Trophoblast cell (in vitro differentiated cells and primary cell): Measurements from ENCODE around the gene PARD3B.

ENCODE experiments used
- DNase-seq, 2 donors: peaks; one replicate each; pipeline ENCODE4 v3.0.0-alpha.2; 2016
- H2AFZ ChIP-seq: 2 replicates; pipeline ENCODE4 v1.6.1; 2013; ENCODE audit warnings: low read length, moderate library complexity, mild to moderate bottlenecking; ENCODE audit not compliant: insufficient read depth, poor library complexity
- H2AK5ac ChIP-seq: 2 replicates; pipeline ENCODE4 v1.6.1; 2013; ENCODE audit warnings: mild to moderate bottlenecking, low read length
- H2BK120ac ChIP-seq: 2 replicates; pipeline ENCODE4 v1.6.1; 2013; ENCODE audit warnings: low read length, mild to moderate bottlenecking, moderate library complexity; ENCODE audit not compliant: insufficient read depth, poor library complexity
- H2BK12ac ChIP-seq: 2 replicates; pipeline ENCODE4 v1.6.1; 2013; ENCODE audit warnings: mild to moderate bottlenecking, low read length, moderate library complexity
- H2BK5ac ChIP-seq: 2 replicates; pipeline ENCODE4 v1.6.1; 2013; ENCODE audit warnings: low read length, low read depth, moderate library complexity, mild to moderate bottlenecking; ENCODE audit not compliant: poor library complexity
- H3K14ac ChIP-seq: 2 replicates; pipeline ENCODE4 v1.6.1; 2013; ENCODE audit warnings: mild to moderate bottlenecking, low read length
- H3K18ac ChIP-seq: 2 replicates; pipeline ENCODE4 v1.6.1; 2013; ENCODE audit warnings: mild to moderate bottlenecking, low read length
- H3K23ac ChIP-seq: 2 replicates; pipeline ENCODE4 v1.6.1; 2013; ENCODE audit warnings: low read length
- H3K27ac ChIP-seq: 2 replicates; pipeline ENCODE4 v1.5.1; 2013; ENCODE audit warnings: low read depth, mild to moderate bottlenecking, inconsistent platforms, low read length, moderate library complexity
- H3K27me3 ChIP-seq: 2 replicates; pipeline ENCODE4 v1.6.1; 2013; ENCODE audit warnings: inconsistent platforms, mild to moderate bottlenecking, low read length, moderate library complexity; ENCODE audit not compliant: insufficient read depth
- H3K36me3 ChIP-seq, 2 experiments: 1 replicate in 1 of 2; 2 replicates in 1 of 2; pipeline ENCODE4 v1.6.1; 2013; ENCODE audit warnings: low read length in 2 of 2, mild to moderate bottlenecking in 2 of 2, moderate library complexity in 1 of 2; ENCODE audit not compliant: insufficient read depth in 2 of 2, control insufficient read depth in 1 of 2
- H3K4ac ChIP-seq: 2 replicates; pipeline ENCODE4 v1.6.1; 2013; ENCODE audit warnings: low read depth, mild to moderate bottlenecking, low read length, moderate library complexity
- H3K4me1 ChIP-seq, 2 experiments: 1 replicate in 1 of 2; 2 replicates in 1 of 2; pipeline ENCODE4 v1.6.1; 2013; ENCODE audit warnings: low read length in 2 of 2, mild to moderate bottlenecking in 2 of 2, moderate library complexity in 1 of 2; ENCODE audit not compliant: insufficient read depth in 2 of 2, control insufficient read depth in 1 of 2
- H3K4me2 ChIP-seq: 2 replicates; pipeline ENCODE4 v1.6.1; 2013; ENCODE audit warnings: inconsistent platforms, mild to moderate bottlenecking, low read length, moderate library complexity
- H3K4me3 ChIP-seq: 2 replicates; pipeline ENCODE4 v1.5.1; 2013; ENCODE audit warnings: mild to moderate bottlenecking, low read depth, low read length, inconsistent platforms
- H3K79me1 ChIP-seq: one replicate; pipeline ENCODE4 v1.6.1; 2013; ENCODE audit warnings: low read length
- H3K79me2 ChIP-seq: 2 replicates; pipeline ENCODE4 v1.6.1; 2013; ENCODE audit warnings: low read length, mild to moderate bottlenecking; ENCODE audit not compliant: control insufficient read depth, insufficient read depth, poor library complexity
- H3K9ac ChIP-seq: 2 replicates; pipeline ENCODE4 v1.6.1; 2013; ENCODE audit warnings: mild to moderate bottlenecking, low read length
- H3K9me3 ChIP-seq: 2 replicates; pipeline ENCODE4 v1.6.1; 2013; ENCODE audit warnings: low read depth, mild to moderate bottlenecking, control low read depth, inconsistent platforms, low read length; ENCODE audit not compliant: insufficient read depth
- H4K12ac ChIP-seq: 2 replicates; pipeline ENCODE4 v1.6.1; 2013; ENCODE audit warnings: low read depth, mild to moderate bottlenecking, low read length, moderate library complexity
- H4K8ac ChIP-seq: 2 replicates; pipeline ENCODE4 v1.6.1; 2013; ENCODE audit warnings: low read depth, mild to moderate bottlenecking, low read length, moderate library complexity
- H4K91ac ChIP-seq: one replicate; pipeline ENCODE4 v1.6.1; 2013; ENCODE audit warnings: low read depth, mild to moderate bottlenecking, low read length, moderate library complexity
- WGBS: extraction: QIAGEN DNeasy Blood & Tissue Kit; methylation state at CpG from one replicate; pipeline ENCODE4 v1.1.7; 2013; ENCODE audit warnings: missing lambda C conversion rate; ENCODE audit not compliant: insufficient read length, insufficient coverage; ENCODE audit errors: extremely low coverage; 5-methylcytosine and 5-hydroxymethylcytosine counted together

PARD3B gene

GRCh38 chr2:205642599-205643356 lies 1097.5 kb downstream of the PARD3B start:
- Histone ChIP-seq H3K4me1 (peaks cover 0 to 3% of the 10 kb centered on the region in 2 experiments), H2AK5ac (no peak overlapping the region), H3K36me3 (no peaks in the 10 kb centered on the region), H3K79me2 (no peaks in the 10 kb centered on the region), H4K91ac (no peak overlapping the region), H3K4ac (no peak overlapping the region), H3K9ac (no peak overlapping the region), H2BK12ac (no peak overlapping the region), H3K27ac (no peak overlapping the region), H2BK5ac (no peak overlapping the region), H3K4me2 (no peak overlapping the region), H3K27me3 (no peaks in the 10 kb centered on the region), H3K4me3 (no peak overlapping the region), H4K8ac (no peak overlapping the region), H3K23ac (no peak overlapping the region), H2BK120ac (no peak overlapping the region), H3K9me3 (no peaks in the 10 kb centered on the region), H3K79me1 (no peaks in the 10 kb centered on the region), H4K12ac (no peak overlapping the region), H3K14ac (no peak overlapping the region), H3K18ac (no peak overlapping the region), H2AFZ (no peak overlapping the region)
- WGBS, result no CpG with 5 or more reads among the region's 6 CpGs
- no peak for DNase-seq

- no peak overlapping the region for H3K14ac ChIP-seq
- no peaks in the 10 kb centered on the region for H3K36me3 ChIP-seq
- no peak overlapping the region for H3K9ac ChIP-seq
- DNase-seq, result peak in 1 of 2 donors; percentile 40
- no peaks in the 10 kb centered on the region for H3K9me3 ChIP-seq
- no peak overlapping the region for H3K27ac ChIP-seq
- no CpG with 5 or more reads among the region's 10 CpGs for WGBS
- no peak overlapping the region for H3K18ac ChIP-seq
- no peak overlapping the region for H4K8ac ChIP-seq
- H3K27me3 ChIP-seq, result no peaks in the 10 kb centered on the region
- H2AK5ac ChIP-seq, result no peak overlapping the region
- peaks cover 0 to 3% of the 10 kb centered on the region in 2 experiments for H3K4me1 ChIP-seq
- no peak overlapping the region for H3K4me3 ChIP-seq
- H2BK5ac ChIP-seq, result no peak overlapping the region
- no peaks in the 10 kb centered on the region for H3K79me1 ChIP-seq
- H2BK120ac ChIP-seq, result no peak overlapping the region
- H4K91ac ChIP-seq, result no peak overlapping the region
- no peak overlapping the region for H3K4me2 ChIP-seq
- no peak overlapping the region for H2BK12ac ChIP-seq
- no peak overlapping the region for H3K23ac ChIP-seq
- H4K12ac ChIP-seq, result no peak overlapping the region
- H2AFZ ChIP-seq, result no peak overlapping the region
- H3K4ac ChIP-seq, result no peak overlapping the region
- H3K79me2 ChIP-seq, result no peaks in the 10 kb centered on the region
Measured at GRCh38 chr2:205643391-205643885, 1098.2 kb downstream of the PARD3B start.

DNA sequence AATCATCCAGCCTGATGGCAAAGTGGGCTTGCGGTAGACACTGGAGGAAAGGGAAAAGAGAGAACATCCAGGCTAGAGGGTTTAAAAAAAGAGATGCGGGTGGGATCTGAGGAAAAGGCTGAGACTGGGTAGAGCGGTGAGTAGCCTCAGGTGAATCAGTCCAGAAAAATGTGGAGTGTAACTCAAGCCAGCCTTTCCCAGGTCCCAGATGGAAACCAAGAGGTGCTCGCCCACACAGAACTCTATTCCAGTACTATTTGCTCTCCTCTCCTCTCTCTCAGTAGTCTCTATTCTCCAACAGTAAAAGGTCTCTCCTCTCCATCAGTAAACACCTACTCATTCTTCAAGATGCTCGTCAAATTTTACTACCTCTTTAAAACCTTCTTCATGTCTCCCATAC lies 1098.7 kb downstream of the PARD3B start:
- H2BK120ac ChIP-seq, result no peak overlapping the region
- H3K79me2 ChIP-seq, result no peaks in the 10 kb centered on the region
- H3K4me1 ChIP-seq, result peaks cover 0 to 3% of the 10 kb centered on the region in 2 experiments
- DNase-seq, result peak; percentile 48 to 83
- no peak overlapping the region for H2AFZ ChIP-seq
- no peak overlapping the region for H4K12ac ChIP-seq
- no peaks in the 10 kb centered on the region for H3K36me3 ChIP-seq
- H3K27ac ChIP-seq, result no peak overlapping the region
- H3K4me3 ChIP-seq, result no peak overlapping the region
- H3K18ac ChIP-seq, result no peak overlapping the region
- no peak overlapping the region for H3K14ac ChIP-seq
- WGBS, result 100% methylated on average over 1 of the region's 5 CpGs
- no peak overlapping the region for H2AK5ac ChIP-seq
- H3K23ac ChIP-seq, result no peak overlapping the region
- H3K9me3 ChIP-seq, result no peaks in the 10 kb centered on the region
- no peaks in the 10 kb centered on the region for H3K79me1 ChIP-seq
- no peak overlapping the region for H3K4me2 ChIP-seq
- no peak overlapping the region for H4K8ac ChIP-seq
- no peaks in the 10 kb centered on the region for H3K27me3 ChIP-seq
- H2BK12ac ChIP-seq, result no peak overlapping the region
- H4K91ac ChIP-seq, result no peak overlapping the region
- H3K4ac ChIP-seq, result no peak overlapping the region
- no peak overlapping the region for H3K9ac ChIP-seq
- H2BK5ac ChIP-seq, result no peak overlapping the region

GRCh38 chr2:205646680-205647079 lies 1101.4 kb downstream of the PARD3B start:
- peaks cover 7 to 10% of the 10 kb centered on the region in 2 experiments for H3K4me1 ChIP-seq
- H3K27me3 ChIP-seq, result no peaks in the 10 kb centered on the region
- no peak overlapping the region for H3K9ac ChIP-seq
- H3K36me3 ChIP-seq, result no peaks in the 10 kb centered on the region
- no CpG with 5 or more reads among the region's 8 CpGs for WGBS
- no peak overlapping the region for H2AFZ ChIP-seq
- H3K18ac ChIP-seq, result no peak overlapping the region
- no peak for DNase-seq
- H2BK120ac ChIP-seq, result no peak overlapping the region
- no peaks in the 10 kb centered on the region for H3K79me2 ChIP-seq
- H3K4me2 ChIP-seq, result no peak overlapping the region
- no peak overlapping the region for H3K4ac ChIP-seq
- H4K12ac ChIP-seq, result no peak overlapping the region
- H2AK5ac ChIP-seq, result no peak overlapping the region
- no peak overlapping the region for H3K27ac ChIP-seq
- H3K79me1 ChIP-seq, result peaks cover 3% of the 10 kb centered on the region
- no peak overlapping the region for H3K23ac ChIP-seq
- H4K8ac ChIP-seq, result no peak overlapping the region
- H2BK5ac ChIP-seq, result no peak overlapping the region
- H4K91ac ChIP-seq, result no peak overlapping the region
- H3K4me3 ChIP-seq, result no peak overlapping the region
- H3K9me3 ChIP-seq, result peaks cover 2% of the 10 kb centered on the region
- no peak overlapping the region for H2BK12ac ChIP-seq
- no peak overlapping the region for H3K14ac ChIP-seq
